NCI-H2227 treated with DMSO at 0.1 percent for 48 hours (cell line): ENCODE results near the gene ZBED4.
"Not testable (repeated sequence)": the region's sequence is repeated elsewhere in the genome, so short reads cannot be mapped to it uniquely, and the experiment has no call there.

Source experiments
- DNase-seq: peaks from one replicate; lab custom pipeline; 2025; lab: John Stamatoyannopoulos, UW

ZBED4 gene

DNA sequence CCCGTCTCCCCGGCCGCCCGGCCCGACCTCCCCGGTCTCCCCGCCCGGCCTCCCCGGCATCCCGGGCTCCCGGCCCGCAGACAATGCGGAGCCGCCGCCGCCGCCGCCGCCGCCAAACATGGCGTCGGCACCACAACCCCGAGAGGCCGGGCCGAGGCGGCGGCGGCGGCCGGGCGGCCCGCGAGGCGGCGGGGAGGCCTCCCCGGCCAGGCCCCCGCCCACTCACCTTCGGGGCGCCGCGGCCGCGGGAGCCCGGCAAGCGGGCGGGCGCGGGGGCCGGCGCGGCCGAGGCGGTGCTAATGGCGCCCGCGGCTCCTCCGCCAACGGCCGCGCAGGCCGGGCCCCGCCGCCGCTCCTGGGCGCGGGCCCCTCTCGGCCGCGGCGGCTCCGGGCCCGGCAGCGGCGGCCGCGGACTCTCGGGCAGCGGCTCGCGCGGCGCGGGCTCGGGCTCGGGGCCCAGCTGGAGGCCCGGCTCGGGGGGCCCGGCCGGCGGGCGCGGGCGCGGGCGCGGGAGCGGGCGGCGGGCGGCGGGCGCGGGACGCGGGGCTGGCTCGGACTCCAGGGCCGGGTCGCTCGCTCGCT is 26.3 kb upstream of the ZBED4 start:
- DNase-seq, result no peak

DNA sequence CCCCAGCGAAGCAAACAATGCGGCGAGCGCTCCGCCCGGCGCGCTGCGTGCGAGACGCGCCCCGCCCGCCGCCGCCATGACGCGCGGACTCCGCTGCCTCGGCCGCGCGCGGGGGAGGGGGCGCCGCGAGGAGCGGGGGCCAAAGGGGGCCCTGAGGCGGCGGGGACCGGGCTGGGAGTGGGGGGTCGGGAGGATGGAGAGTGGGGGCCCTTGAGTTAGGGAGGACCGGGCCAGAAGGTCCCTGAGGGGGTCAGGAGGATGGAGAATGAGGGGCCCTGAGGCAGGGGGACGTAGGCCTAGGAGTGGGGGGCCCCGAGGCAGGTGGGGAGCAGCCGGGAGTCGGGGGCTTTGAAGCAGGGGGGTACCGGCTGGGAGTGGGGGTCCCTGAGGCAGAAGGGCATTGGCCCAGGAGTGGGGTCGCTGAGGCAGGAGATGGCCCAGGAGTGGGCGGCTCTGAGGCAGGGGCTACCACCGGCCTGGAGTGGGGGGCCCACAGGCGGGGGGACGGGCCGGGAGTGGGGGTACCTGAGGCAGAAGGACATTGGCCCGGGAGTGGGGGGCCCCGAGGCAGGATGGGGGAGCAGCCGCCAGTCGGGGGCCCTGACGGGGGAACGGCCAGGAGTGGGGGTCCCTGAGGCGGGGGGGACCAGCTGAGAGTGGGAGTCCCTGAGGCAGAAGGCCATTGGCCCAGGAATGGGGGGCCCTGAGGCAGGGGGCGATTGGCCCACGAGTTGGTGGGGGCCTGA is 25.6 kb upstream of the ZBED4 start, which contains the start of gene BRD1:
Gene BRD1 (minus strand): TSS at position 21 of the 746 bp plus-strand sequence. CDS start 3,556 bp downstream, outside the sequence.
- no peak for DNase-seq

GRCh38 chr22:49828599-49828965 is 25.1 kb upstream of the ZBED4 start:
- DNase-seq, result no peak

- DNase-seq, result no peak
Measured at GRCh38 chr22:49829044-49829853, 24.4 kb upstream of the ZBED4 start.

DNA sequence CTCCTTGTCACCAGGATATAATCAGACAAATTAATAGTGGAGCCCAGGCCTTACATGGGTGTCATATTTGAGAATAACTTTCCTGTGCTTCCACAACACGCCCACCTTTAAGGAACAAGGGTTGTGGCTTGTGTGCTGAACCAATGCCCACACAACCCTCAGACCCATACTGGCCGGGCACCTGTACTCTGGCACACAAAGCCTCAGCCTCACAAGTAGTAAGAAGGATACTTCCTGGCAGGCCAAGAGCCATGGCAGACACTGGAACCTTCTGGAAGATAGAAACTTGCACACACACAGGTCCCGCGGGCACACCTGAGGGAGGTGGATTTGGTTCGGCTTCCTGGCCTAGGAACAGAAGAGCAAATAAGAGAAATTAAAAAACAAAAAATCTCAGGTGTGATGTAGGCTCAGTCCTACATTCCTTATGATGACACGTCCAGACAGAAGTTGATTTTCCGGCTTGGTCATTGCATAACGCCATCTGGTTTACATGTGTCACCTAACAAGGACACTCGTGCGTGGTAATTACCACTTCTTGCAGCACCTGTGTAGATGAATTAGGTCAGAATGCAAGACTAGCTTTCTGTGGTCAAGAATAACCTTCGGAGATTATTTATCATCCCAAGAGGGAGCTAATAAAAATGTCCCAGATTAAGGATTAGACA is 20.2 kb upstream of the ZBED4 start:
- DNase-seq, result no peak

DNA sequence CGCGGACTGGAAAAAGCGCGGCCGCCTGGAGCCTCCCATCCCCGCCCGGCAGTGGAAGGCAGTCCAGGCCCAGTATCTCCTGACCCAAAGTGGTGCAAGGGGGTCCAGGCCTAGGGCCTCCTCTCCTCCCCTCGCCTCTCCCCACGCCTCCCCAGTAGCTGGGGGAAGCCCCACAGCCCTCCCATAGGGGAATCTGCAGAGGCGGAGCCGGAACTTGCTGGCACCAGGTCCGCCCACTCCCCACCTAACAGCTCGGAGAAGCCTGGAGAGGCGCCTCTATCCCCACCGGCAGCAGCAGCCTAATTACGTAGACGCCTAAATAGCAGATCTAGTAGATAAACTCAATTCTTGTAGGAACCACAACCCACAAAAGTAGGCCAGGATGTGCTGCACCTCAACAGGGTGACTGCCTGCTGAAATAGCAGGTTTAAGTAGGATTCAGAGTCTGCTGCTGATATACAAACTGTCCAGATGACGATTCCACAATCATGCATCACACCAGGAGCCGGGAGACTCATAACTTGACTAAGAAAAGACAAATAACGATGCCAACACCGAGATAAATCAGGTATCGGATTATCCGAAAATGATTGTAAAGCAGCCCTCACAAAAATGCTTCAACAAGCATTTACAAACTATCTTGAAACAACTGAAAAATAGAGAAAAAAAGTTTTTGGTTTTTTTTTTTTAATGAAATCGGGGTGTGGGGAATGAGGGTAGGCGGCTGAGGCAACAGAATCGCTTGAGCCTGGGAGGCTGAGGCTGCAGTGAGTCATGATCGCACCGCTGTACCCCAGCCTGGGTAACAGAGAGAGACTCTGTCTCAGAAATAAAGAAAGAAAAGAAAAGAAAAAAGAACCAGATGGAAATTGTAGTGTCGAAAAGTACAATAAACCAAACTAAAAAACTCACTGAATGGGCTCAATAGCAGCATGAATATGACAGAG is 14.6 kb upstream of the ZBED4 start:
- DNase-seq, result no peak

DNA sequence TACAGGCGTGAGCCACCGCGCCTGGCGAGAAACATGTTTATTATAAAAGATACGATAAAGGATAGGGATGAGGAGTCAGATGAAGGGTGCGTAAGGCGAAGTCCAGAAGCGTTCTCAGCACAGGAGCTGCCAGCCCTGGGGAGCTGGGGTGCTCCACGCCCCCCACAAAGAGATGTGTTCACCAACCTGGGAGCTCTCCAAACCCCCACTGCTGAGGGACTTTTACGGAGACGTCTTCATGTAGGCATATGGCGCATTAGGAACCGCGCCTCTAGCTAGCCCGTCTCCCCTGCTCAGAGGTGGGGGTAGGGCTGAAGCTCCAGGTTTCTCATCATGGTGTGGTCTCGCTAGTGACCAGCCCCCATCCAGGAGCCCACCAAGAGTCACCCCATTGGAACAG is 8.4 kb upstream of the ZBED4 start:
- DNase-seq, result no peak

GRCh38 chr22:49845666-49846459 is 7.8 kb upstream of the ZBED4 start:
- DNase-seq, result no peak

DNA sequence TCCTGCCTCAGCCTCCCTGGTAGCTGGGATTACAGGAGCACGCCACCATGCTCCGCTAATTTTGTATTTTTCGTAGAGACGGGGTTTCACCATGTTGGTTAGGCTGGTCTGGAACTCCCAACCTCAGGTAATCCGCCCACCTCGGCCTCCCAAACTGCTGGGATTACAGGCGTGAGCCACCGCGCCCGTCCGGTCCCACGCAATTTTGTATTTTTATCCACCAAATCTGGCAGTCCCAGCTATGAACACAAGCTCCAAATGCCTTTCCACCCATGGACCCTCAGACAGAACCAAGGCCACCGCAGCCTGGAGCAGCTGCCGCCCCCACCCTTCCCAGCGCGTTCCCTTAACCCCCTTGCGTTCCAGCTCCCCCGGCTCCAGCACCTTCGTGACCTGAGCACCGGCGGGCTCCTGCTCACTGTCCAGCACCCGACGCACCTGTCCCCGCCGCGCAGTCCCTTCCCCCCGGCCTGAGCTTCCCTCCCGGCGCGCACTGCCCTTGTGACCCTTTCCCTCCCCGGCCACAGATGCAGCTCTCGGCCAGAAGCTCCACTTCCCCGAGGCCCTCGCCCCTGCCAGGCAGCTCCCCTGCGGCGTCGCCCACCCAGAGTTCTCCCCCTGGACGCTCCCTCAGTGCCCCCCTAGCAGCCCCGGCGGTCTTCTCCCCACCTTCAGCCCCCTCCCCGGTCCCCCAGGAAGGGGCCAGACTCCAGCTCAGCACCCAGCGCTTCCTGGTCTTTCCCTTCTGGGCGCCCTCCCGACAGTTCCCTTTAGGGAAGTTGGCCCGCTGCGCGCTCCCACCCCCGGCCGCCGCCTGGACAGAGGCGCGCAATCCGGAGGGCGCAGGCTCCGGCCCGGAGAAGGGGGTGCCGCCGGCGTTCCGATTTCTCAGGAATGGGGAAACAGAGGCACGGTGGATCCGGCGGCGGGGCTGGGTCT is 5.6 kb upstream of the ZBED4 start:
- no peak for DNase-seq

DNA sequence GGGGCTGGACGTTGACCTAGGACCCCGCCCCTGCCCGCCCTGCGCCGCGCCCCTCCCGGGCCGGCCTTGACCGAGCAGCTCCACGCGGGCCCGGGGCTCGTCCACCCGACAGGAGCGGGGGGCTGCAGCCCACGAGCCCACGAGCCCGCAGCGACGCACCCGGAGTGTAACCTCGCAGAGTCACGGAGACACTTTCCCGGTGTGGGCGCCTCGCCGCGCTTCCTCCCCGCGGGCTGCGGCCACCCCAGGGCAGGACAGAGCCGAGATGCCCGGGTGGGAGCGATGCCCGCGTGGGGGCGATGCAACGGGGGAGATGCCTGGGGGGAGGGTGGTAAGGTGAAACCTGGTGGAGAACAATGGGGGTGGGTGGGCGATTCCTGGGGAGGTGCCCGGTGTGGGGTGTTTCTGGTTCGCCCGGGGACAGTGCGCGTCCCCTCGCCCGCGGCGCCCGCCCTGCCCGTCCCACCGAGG is 4.9 kb upstream of the ZBED4 start:
- DNase-seq, result no peak

DNA sequence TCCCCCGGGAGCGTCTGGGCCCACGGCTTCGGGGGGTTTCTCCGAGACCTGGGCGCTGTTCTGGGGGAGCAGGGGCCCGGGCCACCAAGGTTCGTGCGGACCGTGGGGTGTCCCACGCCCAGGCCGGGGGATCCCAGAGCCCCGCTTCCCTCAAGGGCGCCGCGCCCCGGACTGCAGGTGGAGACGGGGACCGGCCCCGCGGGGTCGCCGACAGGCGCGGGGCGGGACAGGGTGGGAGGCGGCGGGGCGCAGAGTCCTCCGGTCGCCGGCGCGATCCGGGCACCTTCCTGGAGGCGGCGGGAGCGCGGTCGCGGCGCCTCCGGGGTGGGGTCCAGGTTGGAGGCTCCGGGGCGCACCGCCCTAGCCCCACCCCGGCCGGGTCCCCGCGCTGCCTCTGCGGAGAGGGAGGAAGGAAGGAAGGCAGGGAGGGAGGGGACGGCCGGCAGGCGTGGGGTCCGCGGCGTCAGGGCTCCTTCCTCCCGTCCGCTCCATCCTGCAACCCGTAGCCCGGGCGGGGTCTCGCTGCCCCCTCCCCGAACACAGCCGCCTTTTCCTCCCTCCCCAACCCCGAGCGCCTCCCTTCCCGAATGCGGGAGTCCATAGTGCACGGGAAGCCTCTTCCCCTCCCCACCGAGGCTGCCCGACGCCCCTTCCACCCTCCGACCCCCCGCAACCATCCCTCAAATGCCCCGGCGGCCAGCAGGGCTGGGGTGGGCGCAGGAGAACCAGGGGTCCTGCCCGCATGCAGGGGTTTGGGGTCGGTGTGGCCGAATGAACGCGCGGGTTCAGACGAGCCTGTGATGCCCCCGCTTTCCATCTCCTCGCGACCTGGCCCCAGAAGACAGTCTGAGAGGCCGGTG is 4.3 kb upstream of the ZBED4 start:
- DNase-seq, result no peak

DNA sequence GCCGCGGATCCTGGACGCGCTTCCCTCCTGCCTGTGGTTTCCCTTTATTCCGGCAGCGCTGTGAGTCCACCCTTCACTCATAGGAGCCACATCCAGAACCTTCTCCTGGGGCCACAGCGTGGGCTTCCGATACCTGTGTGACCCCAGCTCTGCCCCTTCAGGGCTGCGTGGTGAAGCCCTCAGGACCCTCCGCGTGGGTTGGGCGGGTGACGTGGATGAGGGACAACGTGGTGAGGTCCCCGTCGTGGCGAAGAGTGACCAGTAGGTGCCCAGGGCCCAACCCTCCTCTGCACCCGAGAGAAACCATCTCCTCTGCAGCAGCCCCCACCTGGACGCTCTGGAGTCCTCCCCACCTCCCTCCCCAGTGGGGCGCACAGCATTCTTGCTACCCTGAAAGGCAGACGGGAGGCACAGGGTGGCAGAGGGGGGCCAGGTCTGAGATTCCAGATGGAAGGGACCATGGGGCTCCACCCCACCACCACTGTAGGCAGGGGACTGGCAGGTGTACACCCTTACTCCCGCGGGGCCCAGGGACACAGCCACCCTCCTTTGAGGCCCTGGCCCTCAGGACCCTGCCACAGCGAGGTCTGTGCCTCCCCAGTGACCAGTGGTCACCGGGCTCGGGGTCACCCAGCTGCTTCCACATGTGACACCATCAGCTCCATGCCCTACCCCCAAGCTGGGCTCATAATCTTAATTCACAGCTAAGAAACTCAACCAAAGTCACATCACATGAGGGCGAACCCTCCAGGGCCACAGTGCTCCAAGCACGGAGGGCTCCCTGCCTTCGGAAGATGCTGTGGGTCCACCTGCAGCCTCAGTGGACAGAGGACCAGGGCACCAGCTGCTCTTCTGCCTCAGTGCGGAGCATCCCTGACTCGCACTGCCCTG is 3.4 kb upstream of the ZBED4 start:
- no peak for DNase-seq

DNA sequence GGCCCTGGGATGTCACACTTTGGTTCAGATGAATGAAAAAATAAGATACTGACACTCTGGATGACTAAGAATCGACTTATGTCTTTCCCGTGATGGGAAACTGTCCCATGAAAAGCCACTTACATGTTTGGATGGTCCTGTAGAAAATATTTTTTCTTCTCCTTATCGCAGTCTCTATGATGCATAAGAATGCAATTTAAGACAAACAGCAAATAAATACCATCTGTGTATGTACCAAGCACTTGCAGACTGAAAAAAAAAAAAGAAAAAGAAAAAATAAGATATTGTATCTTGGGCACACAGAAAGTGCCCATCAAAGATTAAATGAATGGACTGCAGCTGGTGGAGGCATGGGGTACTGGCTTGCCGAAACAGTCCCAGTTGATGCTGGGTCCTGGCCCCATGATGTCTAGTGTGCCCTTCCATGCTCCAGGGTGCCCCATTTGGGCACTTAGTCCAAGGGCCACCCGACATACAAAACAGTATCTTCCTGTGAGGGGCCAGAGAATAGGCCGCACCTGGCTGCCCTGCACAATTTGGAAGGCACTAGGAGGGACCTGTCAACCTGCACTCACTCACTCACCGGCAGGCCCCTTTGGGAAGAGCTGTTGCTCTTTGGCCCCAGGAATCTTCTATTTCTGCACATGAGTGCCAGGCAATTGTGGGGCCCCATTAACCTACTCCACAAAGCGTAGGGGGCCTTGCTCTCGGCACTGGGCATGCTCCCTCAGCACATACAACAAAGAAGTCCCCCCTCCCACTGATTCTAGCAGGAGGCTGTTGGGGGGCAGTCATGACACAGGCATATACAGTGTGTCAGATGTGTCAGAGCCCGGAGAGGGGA is 2.5 kb upstream of the ZBED4 start:
- no peak for DNase-seq

GRCh38 chr22:49852568-49852897 is 1.1 kb upstream of the ZBED4 start:
- DNase-seq, result not testable (repeated sequence)

DNA sequence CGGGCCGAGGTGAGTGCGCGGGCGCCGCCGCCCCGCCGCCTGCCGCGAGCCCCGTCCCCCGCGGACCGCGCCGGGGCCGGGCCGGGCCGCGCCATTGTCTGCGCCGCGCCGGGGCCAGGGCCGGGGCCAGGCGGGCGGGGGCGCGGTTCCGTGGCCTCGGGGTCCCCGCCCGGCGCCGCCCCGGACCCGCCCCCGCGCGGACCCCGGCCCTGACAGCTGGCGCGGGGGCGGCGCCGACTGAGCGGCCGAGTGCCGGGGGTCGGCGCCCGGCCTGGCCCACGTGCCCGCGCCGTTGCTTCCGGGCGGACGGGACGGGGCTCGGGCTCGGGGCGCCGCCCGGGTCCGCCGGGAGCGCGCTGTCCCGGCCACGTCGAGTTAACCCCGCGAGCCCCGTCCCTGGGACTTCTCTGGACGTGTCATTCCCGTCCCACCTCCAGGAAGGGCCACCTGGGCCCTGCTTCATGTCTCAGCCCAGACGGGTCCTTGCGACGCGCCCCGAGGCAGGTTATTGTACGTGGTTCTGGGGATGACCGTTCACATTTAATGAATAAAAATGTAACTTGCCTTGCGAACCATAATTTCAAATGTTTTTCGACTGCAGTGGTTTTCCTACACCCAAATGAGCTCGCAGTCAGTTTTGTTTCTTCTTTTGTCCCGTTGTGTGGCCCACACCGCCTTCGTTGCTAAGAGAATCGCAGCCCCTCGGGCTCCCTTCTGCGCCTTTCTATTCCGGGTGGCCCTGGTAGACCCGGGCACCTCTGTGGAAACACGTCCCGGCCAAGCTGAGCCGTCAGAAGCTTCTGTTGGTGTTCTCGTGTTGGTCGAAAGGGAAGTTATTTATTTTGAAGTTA is 562 bp downstream of the ZBED4 start:
- DNase-seq, result no peak
